H1 (cell line): ENCODE measurements around the gene EPHA5. TPM values are rescaled to one million over a fixed set of nuclear protein-coding genes. Genes with fewer than 3 reads are reported as not detected.

Experiments used
- CTCF ChIA-PET: fragments of 300-600 bp; sonication (Branson Sonifier 250); formaldehyde crosslinking; loops from one replicate; lab custom pipeline; 2021; ENCODE audit not compliant: partially characterized antibody; lab: Charles Lee
- POLR2A ChIA-PET: fragments of 300-600 bp; sonication (Branson Sonifier 250); formaldehyde crosslinking; loops from one replicate; lab custom pipeline; 2021; ENCODE audit warnings: inconsistent platforms; ENCODE audit not compliant: partially characterized antibody; lab: Charles Lee
- DNase-seq, 2 experiments: peaks; one replicate each; pipeline versions ENCODE4 v3.0.0 to v3.0.0-alpha.2; 2010 to 2022; ENCODE audit warnings: low spot score in 2 of 2, low read depth in 1 of 2, mixed read lengths in 1 of 2
- FAIRE-seq: peaks from 2 replicates; lab custom pipeline; 2011; peaks lifted over from hg19 to GRCh38; lab: Jason Lieb, UNC
- H2AFZ ChIP-seq: 2 replicates; pipeline ENCODE4 v1.8.1; 2012; ENCODE audit warnings: low read length, inconsistent platforms
- H2AK5ac ChIP-seq: 2 replicates; pipeline ENCODE4 v1.6.1; 2013; ENCODE audit warnings: low read depth, low read length
- H2BK120ac ChIP-seq: replicated peaks from 2 replicates; pipeline ENCODE3; 2013; ENCODE audit warnings: low read depth, low read length, inconsistent platforms
- H2BK12ac ChIP-seq: 2 replicates; pipeline ENCODE4 v1.6.1; 2013; ENCODE audit warnings: low read depth, low read length
- H2BK15ac ChIP-seq: 2 replicates; pipeline ENCODE4 v1.6.1; 2013; ENCODE audit warnings: low read length
- H2BK20ac ChIP-seq: 2 replicates; pipeline ENCODE4 v1.6.1; 2013; ENCODE audit warnings: low read length
- H2BK5ac ChIP-seq: 2 replicates; pipeline ENCODE4 v1.6.1; 2013; ENCODE audit warnings: low read depth, low read length
- H3K14ac ChIP-seq: 2 replicates; pipeline ENCODE4 v1.6.1; 2013; ENCODE audit warnings: inconsistent platforms; ENCODE audit not compliant: insufficient read length
- H3K18ac ChIP-seq: 2 replicates; pipeline ENCODE4 v1.6.1; 2013; ENCODE audit warnings: low read length; ENCODE audit errors: extremely low read depth
- H3K23ac ChIP-seq: 2 replicates; pipeline ENCODE4 v1.6.1; 2013; ENCODE audit warnings: inconsistent platforms; ENCODE audit not compliant: insufficient read length
- H3K23me2 ChIP-seq: 2 replicates; pipeline ENCODE4 v1.6.1; 2013; ENCODE audit warnings: low read depth, low read length
- H3K27ac ChIP-seq: 2 replicates; pipeline ENCODE4 v1.6.1; 2011; ENCODE audit warnings: low read depth, low read length, inconsistent platforms
- H3K27me3 ChIP-seq, 4 experiments: replicated peaks in 1 of 4; 1 replicate in 1 of 4; 2 replicates in 3 of 4; pipeline versions ENCODE4 v1.6.1 to v1.8.1; 2011 to 2013; ENCODE audit warnings: low read length in 3 of 4, mild to moderate bottlenecking in 3 of 4, inconsistent platforms in 2 of 4, mixed read lengths in 2 of 4, moderate library complexity in 1 of 4; ENCODE audit not compliant: control insufficient read depth in 3 of 4, insufficient read depth in 3 of 4; ENCODE audit errors: extremely low read depth in 1 of 4
- H3K36me3 ChIP-seq, 4 experiments: 2 replicates each; pipeline versions ENCODE4 v1.6.1 to v1.8.1; 2011 to 2013; ENCODE audit warnings: mild to moderate bottlenecking in 4 of 4, low read length in 3 of 4, moderate library complexity in 2 of 4, control low read depth in 1 of 4, inconsistent platforms in 1 of 4; ENCODE audit not compliant: insufficient read depth in 4 of 4, control insufficient read depth in 2 of 4
- H3K4ac ChIP-seq: replicated peaks from 2 replicates; pipeline ENCODE3; 2013; ENCODE audit warnings: low read length, low read depth, mixed read lengths, inconsistent platforms; ENCODE audit not compliant: insufficient read length
- H3K4me1 ChIP-seq, 4 experiments: replicated peaks in 1 of 4; 1 replicate in 1 of 4; 2 replicates in 3 of 4; pipeline versions ENCODE4 v1.6.1 to v1.8.1; 2011 to 2013; ENCODE audit warnings: low read length in 3 of 4, inconsistent platforms in 2 of 4, mixed read lengths in 1 of 4; ENCODE audit not compliant: insufficient read depth in 4 of 4, control insufficient read depth in 3 of 4
- H3K4me2 ChIP-seq, 2 experiments: 2 replicates each; pipeline versions ENCODE4 v1.6.1 to v1.8.1; 2011 to 2013; ENCODE audit warnings: low read depth in 2 of 2, low read length in 2 of 2, control low read depth in 1 of 2, inconsistent platforms in 1 of 2, mild to moderate bottlenecking in 1 of 2; ENCODE audit not compliant: insufficient read depth in 1 of 2
- H3K4me3 ChIP-seq, 4 experiments: fragments of 200-600, 300-600 bp in 1 of 4; sonication (generic), shearing (Covaris generic), sonication (Bioruptor Twin) in 1 of 4; 2 replicates each; pipeline versions ENCODE4 v1.5.1 to v1.8.1; 2011 to 2016; ENCODE audit warnings: low read length in 4 of 4, low read depth in 3 of 4, control low read depth in 2 of 4, inconsistent platforms in 2 of 4, mild to moderate bottlenecking in 2 of 4, mixed read lengths in 1 of 4, moderate library complexity in 1 of 4; ENCODE audit not compliant: insufficient read depth in 2 of 4; ENCODE audit errors: extremely low read depth in 1 of 4
- H3K56ac ChIP-seq: replicated peaks from 2 replicates; pipeline ENCODE3; 2013; ENCODE audit warnings: low read depth, mild to moderate bottlenecking, mixed read lengths, low read length, inconsistent platforms; ENCODE audit not compliant: insufficient read length
- H3K79me1 ChIP-seq: 2 replicates; pipeline ENCODE4 v1.6.1; 2013; ENCODE audit warnings: low read depth, low read length, control low read depth
- H3K79me2 ChIP-seq, 2 experiments: 2 replicates each; pipeline versions ENCODE4 v1.6.1 to v1.8.1; 2012 to 2013; ENCODE audit warnings: low read length in 2 of 2, mild to moderate bottlenecking in 2 of 2, inconsistent platforms in 1 of 2; ENCODE audit not compliant: insufficient read depth in 2 of 2, control insufficient read depth in 1 of 2
- H3K9ac ChIP-seq, 4 experiments: replicated peaks in 1 of 4; 1 replicate in 1 of 4; 2 replicates in 3 of 4; pipeline versions ENCODE4 v1.6.1 to v1.8.1; 2011 to 2013; ENCODE audit warnings: low read depth in 3 of 4, low read length in 3 of 4, control low read depth in 2 of 4, mild to moderate bottlenecking in 2 of 4, moderate library complexity in 2 of 4, inconsistent platforms in 1 of 4; ENCODE audit errors: extremely low read depth in 1 of 4
- H3K9me3 ChIP-seq, 2 experiments: 2 replicates each; pipeline versions ENCODE4 v1.6.1 to v1.8.1; 2012 to 2013; ENCODE audit warnings: mild to moderate bottlenecking in 2 of 2, moderate library complexity in 2 of 2, control low read depth in 1 of 2, inconsistent platforms in 1 of 2, low read depth in 1 of 2, low read length in 1 of 2, mixed read lengths in 1 of 2; ENCODE audit not compliant: insufficient read depth in 2 of 2
- H4K20me1 ChIP-seq, 2 experiments: replicated peaks in 1 of 2; 2 replicates each; pipeline versions ENCODE3 to v1.8.1; 2011 to 2013; ENCODE audit warnings: inconsistent platforms in 2 of 2, low read length in 2 of 2, mild to moderate bottlenecking in 1 of 2; ENCODE audit not compliant: insufficient read depth in 2 of 2, control insufficient read depth in 1 of 2
- H4K5ac ChIP-seq: 2 replicates; pipeline ENCODE4 v1.6.1; 2013; ENCODE audit warnings: low read length, low read depth, mixed read lengths, inconsistent platforms; ENCODE audit not compliant: insufficient read length
- H4K8ac ChIP-seq: 2 replicates; pipeline ENCODE4 v1.8.0; 2013; ENCODE audit warnings: mild to moderate bottlenecking, moderate library complexity, low read length, inconsistent platforms; ENCODE audit not compliant: insufficient read depth; ENCODE audit errors: extremely low read depth
- H4K91ac ChIP-seq: replicated peaks from 2 replicates; pipeline ENCODE3; 2013; ENCODE audit warnings: low read length, mixed read lengths, inconsistent platforms; ENCODE audit not compliant: insufficient read length
- BACH1 ChIP-seq: IDR thresholded peaks from 2 replicates; pipeline ENCODE4 v1.6.1; 2012; ENCODE audit warnings: low read length, improper control_type of control experiment
- CBX5 ChIP-seq: fragments of 300-800, 300-1000 bp; sonication (generic); IDR thresholded peaks from 2 replicates; pipeline ENCODE4 v1.7.1; 2016; ENCODE audit warnings: antibody characterized with exemption, low read length, low read depth
- CBX8 ChIP-seq: fragments of 300-800, 300-1000 bp; sonication (generic); IDR thresholded peaks from 2 replicates; pipeline ENCODE4 v1.7.1; 2016; ENCODE audit warnings: low read depth, low read length, borderline replicate concordance
- CHD1 ChIP-seq: IDR thresholded peaks from 2 replicates; pipeline ENCODE4 v1.6.1; 2012; ENCODE audit warnings: low read depth, low read length, improper control_type of control experiment
- CTCF ChIP-seq, 3 experiments: IDR thresholded peaks; 1 replicate in 2 of 3; 2 replicates in 1 of 3; pipeline versions ENCODE4 v1.5.1 to v1.6.1; 2011; ENCODE audit warnings: low read length in 3 of 3, mild to moderate bottlenecking in 3 of 3, inconsistent platforms in 2 of 3, low read depth in 1 of 3, moderate library complexity in 1 of 3; ENCODE audit not compliant: insufficient read depth in 1 of 3; ENCODE audit errors: control extremely low read depth in 1 of 3
- EZH2 ChIP-seq: fragments of 200-600 bp; sonication (generic); IDR thresholded peaks from 2 replicates; pipeline ENCODE4 v1.7.1; 2012; ENCODE audit warnings: low read depth, mild to moderate bottlenecking, moderate library complexity, low read length, inconsistent platforms; ENCODE audit not compliant: severe bottlenecking
- GTF2F1 ChIP-seq: IDR thresholded peaks from 2 replicates; pipeline ENCODE4 v1.6.1; 2012; ENCODE audit warnings: low read depth, low read length, improper control_type of control experiment, borderline replicate concordance
- HDAC2 ChIP-seq, 2 experiments: fragments of 300-600 bp in 1 of 2; sonication (generic) in 1 of 2; IDR thresholded peaks; 2 replicates each; pipeline ENCODE4 v1.6.1; 2011 to 2012; ENCODE audit warnings: low read depth in 2 of 2, low read length in 2 of 2, mild to moderate bottlenecking in 2 of 2, moderate library complexity in 2 of 2, borderline replicate concordance in 1 of 2, inconsistent platforms in 1 of 2
- SIRT6 ChIP-seq: IDR thresholded peaks from one replicate; pipeline ENCODE4 v1.7.1; 2012; ENCODE audit warnings: low read length, inconsistent platforms
- SUZ12 ChIP-seq: fragments of 200-600 bp; sonication (generic); IDR thresholded peaks from 2 replicates; pipeline ENCODE4 v1.6.1; 2012; ENCODE audit warnings: mild to moderate bottlenecking, inconsistent platforms, low read length, moderate library complexity, mixed read lengths
- TAF1 ChIP-seq: IDR thresholded peaks from 2 replicates; pipeline ENCODE4 v1.6.1; 2011; ENCODE audit warnings: mild to moderate bottlenecking, low read depth, low read length
- YY1 ChIP-seq: IDR thresholded peaks from 2 replicates; pipeline ENCODE4 v1.6.1; 2011; ENCODE audit warnings: low read depth, mild to moderate bottlenecking, low read length
- WGBS, 2 experiments: shearing (Covaris generic) in 1 of 2; methylation state at CpG; one replicate each; pipeline versions ENCODE4 v1.1.6 to v1.1.7; 2013 to 2015; ENCODE audit warnings: low lambda C conversion rate in 2 of 2, mixed read lengths in 2 of 2, inconsistent platforms in 1 of 2, low coverage in 1 of 2, missing lambda C conversion rate in 1 of 2; ENCODE audit not compliant: insufficient replicate concordance in 2 of 2, insufficient coverage in 1 of 2, insufficient read length in 1 of 2; ENCODE audit errors: extremely low coverage in 1 of 2, missing lambda C conversion rate in 1 of 2; 5-methylcytosine and 5-hydroxymethylcytosine counted together
- polyA plus RNA-seq, 7 experiments: library from polyadenylated mRNA; depleted of rRNA in 3 of 7; stranded (reverse) in 5 of 7; unstranded in 2 of 7; fragments of >200 nt in 5 of 7; fragments of 200-250 nt in 2 of 7; gene quantifications; 1 replicate in 5 of 7; 2 replicates in 1 of 7; 4 replicates in 1 of 7; pipeline versions ENCODE4 v1.2.1 to v1.2.3, GENCODE V29; 2011 to 2013; ENCODE audit warnings: missing spikeins in 2 of 7, mixed read lengths in 2 of 7
- total RNA-seq: library from RNA; stranded (reverse); fragmentation: NEBNext Ultra II Directional; extraction: Animal tissue kit (Norgen Biotek cat#: 25700); gene quantifications from 2 replicates; pipeline ENCODE4 v1.2.1, GENCODE V29; 2021

Gene EPHA5
- total and polyA plus RNA-seq, 2 of the 8 experiments (the other 6 are each of a cell fraction or from before 2014, with no cell fraction given), result 0.03 to 0.11 TPM

- no peak overlapping the region for H3K27ac ChIP-seq
- H3K79me1 ChIP-seq, result no peaks in the 10 kb centered on the region
- peaks cover 0 to 11% (median 5%) of the 10 kb centered on the region in 4 experiments; a peak in 3 of 7 replicates for H3K4me1 ChIP-seq
- H2BK20ac ChIP-seq, result no peak overlapping the region
- H2BK15ac ChIP-seq, result no peak overlapping the region
- no peak overlapping the region for H4K91ac ChIP-seq
- H2BK12ac ChIP-seq, result no peak overlapping the region
- no peaks in the 10 kb centered on the region for H3K36me3 ChIP-seq
- H3K4me3 ChIP-seq, result no peak overlapping the region
- H3K56ac ChIP-seq, result no peak overlapping the region
- no peaks in the 10 kb centered on the region for H3K23me2 ChIP-seq
- no peak overlapping the region for H2AFZ ChIP-seq
- H4K8ac ChIP-seq, result no peak overlapping the region
- H3K4me2 ChIP-seq, result no peak overlapping the region
- ChIA-PET POLR2A (no interaction called here), CTCF (interaction anchor here (0.6 to 1.0 kb wide), 3 partner anchors 10 to 340 kb away, joined by 3 read pairs; no protein-coding TSS in a partner anchor)
- no peak overlapping the region for H2BK5ac ChIP-seq
- H2AK5ac ChIP-seq, result no peak overlapping the region
- no peak overlapping the region for H3K18ac ChIP-seq
- FAIRE-seq (no peak), DNase-seq (no peak)
- no peaks in the 10 kb centered on the region for H3K79me2 ChIP-seq
- H3K4ac ChIP-seq, result no peak overlapping the region
- H3K27me3 ChIP-seq, result no peaks in the 10 kb centered on the region
- no peak overlapping the region for H3K14ac ChIP-seq
- H3K9me3 ChIP-seq, result no peaks in the 10 kb centered on the region; a peak in 1 of 4 replicates
- no peak overlapping the region for H3K9ac ChIP-seq
- no peak overlapping the region for H4K5ac ChIP-seq
- H4K20me1 ChIP-seq, result no peaks in the 10 kb centered on the region
- H3K23ac ChIP-seq, result no peak overlapping the region
- no peak overlapping the region for H2BK120ac ChIP-seq
- 82% methylated on average over 3 of the region's 3 CpGs; no CpG with 5 or more reads in 1 of the 2 experiments for WGBS, 2 experiments
- TF ChIP-seq CBX8 (no peak), SIRT6 (no peak), SUZ12 (no peak), EZH2 (no peak), CTCF (IDR thresholded peaks at IDR 0.05; ENCODE audit: control extremely low read depth in 1 of 3, insufficient read depth in 1 of 3, low read depth in 1 of 3, low read length in 3 of 3) (no peak), YY1 (no peak), CBX5 (no peak), HDAC2 (IDR thresholded peaks at IDR 0.05; ENCODE audit: borderline replicate concordance in 1 of 2, low read depth in 2 of 2, low read length in 2 of 2) (no peak), CHD1 (no peak), TAF1 (no peak), GTF2F1 (no peak), BACH1 (no peak)
Observed at GRCh38 chr4:65651751-65652150, 18.5 kb downstream of the EPHA5 start.
